Measurements from ENCODE around the gene OSBPL10.

GRCh38 chr3:31921837-31922236, 59.2 kb downstream of the OSBPL10 start:
- TF ChIP-seq CTCF (IDR thresholded peaks at IDR 0.05) (no peak), EZH2 (IDR thresholded peaks at IDR 0.05; ENCODE audit: borderline replicate concordance, insufficient read depth, low read depth, low read length, poor library complexity, severe bottlenecking) (no peak)

Measured in B cell (primary cell).